Thoracic aorta (tissue), 2 donors: ENCODE measurements around the gene TAMALIN. TPM values are rescaled to one million over a fixed set of nuclear protein-coding genes. Genes with fewer than 3 reads are reported as not detected.

ENCODE experiments used
- ATAC-seq: fragments of 150-250 bp; one replicate; pipeline ENCODE4 v1.8.0; 2017; ENCODE audit warnings: low read depth; ENCODE audit not compliant: insufficient number of reproducible peaks, low FRiP score
- DNase-seq: peaks from one replicate; pipeline ENCODE4 v3.0.0-alpha.2; 2020; ENCODE audit warnings: low spot score
- H3K27ac ChIP-seq, 2 donors: fragments of 200-600 bp; sonication (generic); 1 replicate in 1 of 2; 2 replicates in 1 of 2; pipeline ENCODE4 v1.5.1; 2016; ENCODE audit warnings: mild to moderate bottlenecking in 2 of 2, moderate library complexity in 2 of 2
- H3K27me3 ChIP-seq: fragments of 200-600 bp; sonication (generic); replicated peaks from 2 replicates; pipeline ENCODE4 v1.6.0; 2016; ENCODE audit warnings: mild to moderate bottlenecking; ENCODE audit not compliant: insufficient read depth
- H3K36me3 ChIP-seq: fragments of 200-600 bp; sonication (generic); one replicate; pipeline ENCODE4 v1.5.1; 2016
- H3K4me1 ChIP-seq, 2 donors: fragments of 200-600 bp; sonication (generic); 1 replicate in 1 of 2; 2 replicates in 1 of 2; pipeline versions ENCODE4 v1.5.1 to v1.6.0; 2016; ENCODE audit warnings: low read depth in 2 of 2, mild to moderate bottlenecking in 1 of 2; ENCODE audit not compliant: control insufficient read depth in 1 of 2
- H3K4me3 ChIP-seq: fragments of 200-600 bp; sonication (generic); 2 replicates; pipeline ENCODE4 v1.5.1; 2016; ENCODE audit warnings: mild to moderate bottlenecking
- H3K9me3 ChIP-seq: fragments of 200-600 bp; sonication (generic); 2 replicates; pipeline ENCODE4 v1.5.1; 2016
- CTCF ChIP-seq: fragments of 200-600 bp; sonication (generic); IDR thresholded peaks from one replicate; pipeline ENCODE4 v1.5.1; 2019; ENCODE audit warnings: antibody characterized with exemption
- total RNA-seq, 2 donors: library from RNA; depleted of rRNA; stranded (reverse); fragments of >200 nt; gene quantifications; one replicate each; pipeline versions ENCODE4 v1.1.0 to v1.2.3, GENCODE V29; 2016

The TAMALIN gene
- total RNA-seq, 2 donors from 2014 or later, result 17.0 to 21.9 TPM

GRCh38 chr12:51960890-51961289, 45.9 kb upstream of the TAMALIN start:
- ATAC-seq (no peak), DNase-seq (no peak)
- Histone ChIP-seq H3K27ac (no peak overlapping the region), H3K27me3 (no peaks in the 10 kb centered on the region), H3K4me1 (peaks cover 8 to 17% of the 10 kb centered on the region in 2 donors), H3K4me3 (no peak overlapping the region), H3K9me3 (no peaks in the 10 kb centered on the region), H3K36me3 (no peaks in the 10 kb centered on the region)
- no peak for TF ChIP-seq CTCF

GRCh38 chr12:51961834-51962233, 44.9 kb upstream of the TAMALIN start:
- H3K4me1 ChIP-seq, result peaks cover 5 to 10% of the 10 kb centered on the region in 2 donors
- no peaks in the 10 kb centered on the region for H3K27me3 ChIP-seq
- H3K9me3 ChIP-seq, result no peaks in the 10 kb centered on the region
- H3K4me3 ChIP-seq, result no peak overlapping the region
- DNase-seq (no peak), ATAC-seq (no peak)
- TF ChIP-seq CTCF, result no peak
- no peaks in the 10 kb centered on the region for H3K36me3 ChIP-seq
- H3K27ac ChIP-seq, result no peak overlapping the region

- TF ChIP-seq CTCF, result no peak
- Histone ChIP-seq H3K9me3 (no peaks in the 10 kb centered on the region), H3K36me3 (no peaks in the 10 kb centered on the region), H3K27me3 (no peaks in the 10 kb centered on the region), H3K4me3 (no peak overlapping the region), H3K4me1 (peaks cover 5 to 10% of the 10 kb centered on the region in 2 donors), H3K27ac (no peak overlapping the region)
- DNase-seq, result no peak
- no peak for ATAC-seq
Observed at GRCh38 chr12:51962737-51963136, 44.0 kb upstream of the TAMALIN start.

- no peak for DNase-seq
- Histone ChIP-seq H3K27ac (no peak overlapping the region), H3K27me3 (no peaks in the 10 kb centered on the region), H3K9me3 (no peaks in the 10 kb centered on the region), H3K36me3 (no peaks in the 10 kb centered on the region), H3K4me1 (peaks cover 5 to 10% of the 10 kb centered on the region in 2 donors), H3K4me3 (no peak overlapping the region)
- no peak for ATAC-seq
- no peak for TF ChIP-seq CTCF
Observed at GRCh38 chr12:51963477-51963876, 43.3 kb upstream of the TAMALIN start.

- Histone ChIP-seq H3K9me3 (no peaks in the 10 kb centered on the region), H3K36me3 (no peaks in the 10 kb centered on the region), H3K4me3 (no peak overlapping the region), H3K4me1 (peaks cover 41 to 48% of the 10 kb centered on the region in 2 donors), H3K27me3 (no peaks in the 10 kb centered on the region), H3K27ac (no peak overlapping the region)
- DNase-seq, result no peak
- no peak for TF ChIP-seq CTCF
- no peak for ATAC-seq
Observed at GRCh38 chr12:51969643-51970042, 37.1 kb upstream of the TAMALIN start.
